Neural cell (in vitro differentiated cells): ENCODE measurements around the gene WDHD1. TPM values are rescaled to one million over a fixed set of nuclear protein-coding genes. Genes with fewer than 3 reads are reported as not detected.

ENCODE experiments used
- H2AFZ ChIP-seq: fragments of 200-600, 300-800 bp; sonication (generic), shearing (Covaris generic); 2 replicates; pipeline ENCODE4 v1.6.0; 2014; ENCODE audit warnings: low read depth, mild to moderate bottlenecking, antibody characterized with exemption, low read length, moderate library complexity
- H3F3A ChIP-seq: fragments of 200-600 bp; shearing (Covaris generic); 2 replicates; pipeline ENCODE4 v1.6.1; 2016; ENCODE audit warnings: mild to moderate bottlenecking, moderate library complexity, mixed read lengths, antibody characterized with exemption, low read length; ENCODE audit not compliant: insufficient read depth, poor library complexity, severe bottlenecking
- H3K27ac ChIP-seq: fragments of 200-600, 300-800 bp; sonication (generic), shearing (Covaris generic); 2 replicates; pipeline ENCODE4 v1.5.1; 2014; ENCODE audit warnings: mild to moderate bottlenecking, low read length, moderate library complexity
- H3K27me3 ChIP-seq: fragments of 300-800, 200-600 bp; sonication (generic), shearing (Covaris generic); 2 replicates; pipeline ENCODE4 v1.6.0; 2014; ENCODE audit warnings: mild to moderate bottlenecking, low read depth, low read length, moderate library complexity; ENCODE audit not compliant: insufficient read depth
- H3K36me3 ChIP-seq: fragments of 300-800, 200-600 bp; sonication (generic), shearing (Covaris generic); 2 replicates; pipeline ENCODE4 v1.5.1; 2014; ENCODE audit warnings: mild to moderate bottlenecking, antibody characterized with exemption, low read length, moderate library complexity; ENCODE audit not compliant: insufficient read depth
- H3K4me2 ChIP-seq: fragments of 300-800, 200-600 bp; sonication (generic), shearing (Covaris generic); 2 replicates; pipeline ENCODE4 v1.6.0; 2014; ENCODE audit warnings: mild to moderate bottlenecking, low read length
- H3K4me3 ChIP-seq: fragments of 300-800, 200-600 bp; sonication (generic), shearing (Covaris generic); 2 replicates; pipeline ENCODE4 v1.5.1; 2014; ENCODE audit warnings: mild to moderate bottlenecking, low read length, moderate library complexity
- H3K79me2 ChIP-seq: fragments of 200-600 bp; shearing (Covaris generic); replicated peaks from 2 replicates; pipeline ENCODE4 v1.6.0; 2014; ENCODE audit warnings: mild to moderate bottlenecking, low read length, moderate library complexity; ENCODE audit not compliant: insufficient read depth
- H3K9ac ChIP-seq: fragments of 300-800, 200-600 bp; sonication (generic), shearing (Covaris generic); 2 replicates; pipeline ENCODE4 v1.6.1; 2016; ENCODE audit warnings: mild to moderate bottlenecking, low read length, mixed read lengths
- H3K9me2 ChIP-seq: fragments of 200-600 bp; shearing (Covaris generic); 2 replicates; pipeline ENCODE4 v1.6.1; 2016; ENCODE audit warnings: mild to moderate bottlenecking, low read length, mixed read lengths; ENCODE audit not compliant: insufficient read depth
- H3K9me3 ChIP-seq: fragments of 200-600, 300-800 bp; sonication (generic), shearing (Covaris generic); 2 replicates; pipeline ENCODE4 v1.6.1; 2016; ENCODE audit warnings: mild to moderate bottlenecking, mixed run types, low read length, moderate library complexity, mixed read lengths
- H4K20me1 ChIP-seq: fragments of 200-600 bp; shearing (Covaris generic); 2 replicates; pipeline ENCODE4 v1.6.1; 2016; ENCODE audit warnings: mild to moderate bottlenecking, mixed run types; ENCODE audit not compliant: insufficient read depth
- EP300 ChIP-seq: fragments of 450-650 bp; conservative IDR thresholded peaks from 2 replicates; pipeline ENCODE4 v1.6.1; 2014; ENCODE audit warnings: antibody characterized with exemption, mild to moderate bottlenecking, moderate library complexity; ENCODE audit not compliant: poor library complexity, severe bottlenecking
- EZH2 ChIP-seq: fragments of 200-600, 300-800 bp; shearing (Covaris generic), sonication (generic); IDR thresholded peaks from 2 replicates; pipeline ENCODE4 v1.6.1; 2014; ENCODE audit warnings: antibody characterized with exemption, low read length, borderline replicate concordance, mild to moderate bottlenecking; ENCODE audit not compliant: insufficient read depth, poor library complexity, severe bottlenecking
- MXI1 ChIP-seq: fragments of 450-650 bp; conservative IDR thresholded peaks from 2 replicates; pipeline ENCODE4 v1.6.1; 2014; ENCODE audit warnings: antibody characterized with exemption, mild to moderate bottlenecking; ENCODE audit not compliant: poor library complexity, severe bottlenecking
- POLR2AphosphoS5 ChIP-seq: IDR thresholded peaks from 2 replicates; pipeline ENCODE4 v1.6.1; 2012
- RAD21 ChIP-seq: fragments of 450-650 bp; conservative IDR thresholded peaks from 2 replicates; pipeline ENCODE4 v1.6.1; 2014; ENCODE audit warnings: antibody characterized with exemption, mild to moderate bottlenecking, moderate library complexity
- REST ChIP-seq: IDR thresholded peaks from 2 replicates; pipeline ENCODE4 v1.6.1; 2012; ENCODE audit warnings: borderline replicate concordance
- SMC3 ChIP-seq: fragments of 450-650 bp; conservative IDR thresholded peaks from 2 replicates; pipeline ENCODE4 v1.6.1; 2014; ENCODE audit warnings: antibody characterized with exemption, mild to moderate bottlenecking, moderate library complexity; ENCODE audit not compliant: poor library complexity
- TAF1 ChIP-seq: IDR thresholded peaks from 2 replicates; pipeline ENCODE4 v1.6.1; 2012; ENCODE audit warnings: low read depth
- polyA plus RNA-seq: library from polyadenylated mRNA; depleted of rRNA; stranded (reverse); fragments of >200 nt; gene quantifications from 2 replicates; pipeline ENCODE4 v1.2.3, GENCODE V29; 2014
- TF ChIP-seq, protein P1 (sequence below): fragments of 450-650 bp; IDR thresholded peaks from 2 replicates; pipeline ENCODE4 v1.5.1; 2014; ENCODE audit warnings: antibody characterized with exemption, mild to moderate bottlenecking, moderate library complexity; ENCODE audit not compliant: poor library complexity, severe bottlenecking

WDHD1 gene
- polyA plus RNA-seq, 1 donor from 2014 or later = 8.0 TPM

DNA sequence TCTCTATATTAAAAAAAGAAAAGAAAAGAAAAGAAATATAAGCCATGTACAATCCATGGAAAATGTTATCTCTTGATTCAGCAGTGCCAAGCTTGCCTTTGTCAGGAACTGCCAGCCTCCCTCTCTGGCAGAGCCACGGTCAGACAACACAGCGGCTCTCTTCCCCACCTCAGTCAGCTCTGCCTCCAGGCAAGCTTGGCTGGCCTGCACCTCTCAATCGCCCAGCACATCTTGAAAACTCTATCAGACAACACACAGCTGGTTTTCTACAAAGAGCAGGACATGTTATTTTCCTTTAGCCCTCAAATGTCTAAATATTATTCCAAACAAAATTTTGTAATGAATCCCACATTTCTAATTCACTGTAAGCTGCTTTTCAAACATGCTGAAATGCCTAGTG lies 104.3 kb downstream of the WDHD1 start:
- Histone ChIP-seq H2AFZ (no peak overlapping the region), H4K20me1 (no peaks in the 10 kb centered on the region), H3K4me3 (no peak overlapping the region), H3K27ac (no peak overlapping the region), H3K9ac (no peak overlapping the region), H3K4me2 (no peak overlapping the region), H3K79me2 (no peaks in the 10 kb centered on the region), H3K27me3 (no peaks in the 10 kb centered on the region), H3K36me3 (no peaks in the 10 kb centered on the region), H3F3A (no peaks in the 10 kb centered on the region), H3K9me3 (no peaks in the 10 kb centered on the region), H3K9me2 (no peaks in the 10 kb centered on the region)
- no peak for TF ChIP-seq TAF1
- no peak for TF ChIP-seq EZH2
- no peak for TF ChIP-seq MXI1
- TF ChIP-seq, protein P1, sequence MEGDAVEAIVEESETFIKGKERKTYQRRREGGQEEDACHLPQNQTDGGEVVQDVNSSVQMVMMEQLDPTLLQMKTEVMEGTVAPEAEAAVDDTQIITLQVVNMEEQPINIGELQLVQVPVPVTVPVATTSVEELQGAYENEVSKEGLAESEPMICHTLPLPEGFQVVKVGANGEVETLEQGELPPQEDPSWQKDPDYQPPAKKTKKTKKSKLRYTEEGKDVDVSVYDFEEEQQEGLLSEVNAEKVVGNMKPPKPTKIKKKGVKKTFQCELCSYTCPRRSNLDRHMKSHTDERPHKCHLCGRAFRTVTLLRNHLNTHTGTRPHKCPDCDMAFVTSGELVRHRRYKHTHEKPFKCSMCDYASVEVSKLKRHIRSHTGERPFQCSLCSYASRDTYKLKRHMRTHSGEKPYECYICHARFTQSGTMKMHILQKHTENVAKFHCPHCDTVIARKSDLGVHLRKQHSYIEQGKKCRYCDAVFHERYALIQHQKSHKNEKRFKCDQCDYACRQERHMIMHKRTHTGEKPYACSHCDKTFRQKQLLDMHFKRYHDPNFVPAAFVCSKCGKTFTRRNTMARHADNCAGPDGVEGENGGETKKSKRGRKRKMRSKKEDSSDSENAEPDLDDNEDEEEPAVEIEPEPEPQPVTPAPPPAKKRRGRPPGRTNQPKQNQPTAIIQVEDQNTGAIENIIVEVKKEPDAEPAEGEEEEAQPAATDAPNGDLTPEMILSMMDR = no peak
- no peak for TF ChIP-seq EP300
- TF ChIP-seq POLR2AphosphoS5 = no peak
- TF ChIP-seq SMC3 = no peak
- no peak for TF ChIP-seq REST
- TF ChIP-seq RAD21 = no peak

GRCh38 chr14:54920052-54920451 lies 106.8 kb downstream of the WDHD1 start:
- H3F3A ChIP-seq = no peaks in the 10 kb centered on the region
- H3K4me3 ChIP-seq = no peak overlapping the region
- H3K9me3 ChIP-seq = no peaks in the 10 kb centered on the region
- H3K36me3 ChIP-seq = no peaks in the 10 kb centered on the region
- H2AFZ ChIP-seq = no peak overlapping the region
- no peaks in the 10 kb centered on the region for H4K20me1 ChIP-seq
- H3K9me2 ChIP-seq = no peaks in the 10 kb centered on the region
- TF ChIP-seq, protein P1 = no peak
- peak; percentile 58 for TF ChIP-seq POLR2AphosphoS5
- H3K79me2 ChIP-seq = no peaks in the 10 kb centered on the region
- H3K4me2 ChIP-seq = no peak overlapping the region
- H3K27ac ChIP-seq = no peak overlapping the region
- H3K9ac ChIP-seq = no peak overlapping the region
- H3K27me3 ChIP-seq = no peaks in the 10 kb centered on the region
